MM.1S (cell line): Measurements from ENCODE around the gene WIF1.

ENCODE experiments used
- DNase-seq: peaks from one replicate; pipeline ENCODE4 v3.0.0-alpha.2; 2015
- H2AFZ ChIP-seq: fragments of 300-600 bp; sonication (generic); 2 replicates; pipeline ENCODE4 v1.6.0; 2016; ENCODE audit warnings: antibody characterized with exemption, low read length
- H3F3A ChIP-seq: fragments of 300-600 bp; sonication (generic); 2 replicates; pipeline ENCODE4 v1.6.1; 2016; ENCODE audit warnings: mild to moderate bottlenecking, antibody characterized with exemption, low read length, moderate library complexity, mixed read lengths; ENCODE audit not compliant: insufficient read depth
- H3K27ac ChIP-seq: fragments of 300-600 bp; sonication (generic); 2 replicates; pipeline ENCODE4 v1.5.1; 2016; ENCODE audit warnings: mild to moderate bottlenecking, low read length
- H3K27me3 ChIP-seq: fragments of 300-600 bp; sonication (generic); replicated peaks from 2 replicates; pipeline ENCODE4 v1.6.0; 2016; ENCODE audit warnings: low read length; ENCODE audit not compliant: insufficient read depth
- H3K36me3 ChIP-seq: fragments of 300-600 bp; sonication (generic); replicated peaks from 2 replicates; pipeline ENCODE4 v1.6.1; 2016; ENCODE audit warnings: mild to moderate bottlenecking, low read length, mixed read lengths; ENCODE audit not compliant: insufficient read depth
- H3K4me1 ChIP-seq: fragments of 300-600 bp; sonication (generic); 2 replicates; pipeline ENCODE4 v1.6.1; 2016; ENCODE audit warnings: low read length, mixed read lengths
- H3K4me2 ChIP-seq: fragments of 300-600 bp; sonication (generic); 2 replicates; pipeline ENCODE4 v1.6.0; 2016; ENCODE audit warnings: low read depth, low read length
- H3K4me3 ChIP-seq: fragments of 300-600 bp; sonication (generic); 2 replicates; pipeline ENCODE4 v1.5.1; 2016; ENCODE audit warnings: low read length, mixed read lengths
- H3K79me2 ChIP-seq: fragments of 300-600 bp; sonication (generic); 2 replicates; pipeline ENCODE4 v1.6.1; 2016; ENCODE audit warnings: mixed run types, low read length, mixed read lengths
- H3K9ac ChIP-seq: fragments of 300-600 bp; sonication (generic); 2 replicates; pipeline ENCODE4 v1.6.1; 2016; ENCODE audit warnings: low read length, mixed read lengths
- H3K9me2 ChIP-seq: fragments of 300-600 bp; sonication (generic); replicated peaks from 2 replicates; pipeline ENCODE4 v1.6.1; 2016; ENCODE audit warnings: mild to moderate bottlenecking, low read length, mixed read lengths; ENCODE audit not compliant: insufficient read depth
- H3K9me3 ChIP-seq: fragments of 300-600 bp; sonication (generic); replicated peaks from 2 replicates; pipeline ENCODE4 v1.6.1; 2016; ENCODE audit warnings: mild to moderate bottlenecking, low read length, mixed read lengths; ENCODE audit not compliant: insufficient read depth
- H4K20me1 ChIP-seq: fragments of 300-600 bp; sonication (generic); 2 replicates; pipeline ENCODE4 v1.6.1; 2016; ENCODE audit warnings: mild to moderate bottlenecking, low read length, moderate library complexity, mixed read lengths; ENCODE audit not compliant: insufficient read depth
- EZH2 ChIP-seq: fragments of 300-600 bp; sonication (generic); optimal IDR thresholded peaks from 2 replicates; pipeline ENCODE3; 2017; ENCODE audit warnings: low read depth, mild to moderate bottlenecking, antibody characterized with exemption, low read length, mixed read lengths
- EZH2phosphoT487 ChIP-seq: fragments of 300-600 bp; sonication (generic); IDR thresholded peaks from 2 replicates; pipeline ENCODE4 v1.6.1; 2018; ENCODE audit warnings: antibody characterized with exemption, low read length
- TF ChIP-seq, protein P1 (sequence below): fragments of 300-600 bp; sonication (generic); IDR thresholded peaks from 2 replicates; pipeline ENCODE4 v1.5.1; 2016; ENCODE audit warnings: antibody characterized with exemption, low read length, mixed read lengths

Gene WIF1

DNA sequence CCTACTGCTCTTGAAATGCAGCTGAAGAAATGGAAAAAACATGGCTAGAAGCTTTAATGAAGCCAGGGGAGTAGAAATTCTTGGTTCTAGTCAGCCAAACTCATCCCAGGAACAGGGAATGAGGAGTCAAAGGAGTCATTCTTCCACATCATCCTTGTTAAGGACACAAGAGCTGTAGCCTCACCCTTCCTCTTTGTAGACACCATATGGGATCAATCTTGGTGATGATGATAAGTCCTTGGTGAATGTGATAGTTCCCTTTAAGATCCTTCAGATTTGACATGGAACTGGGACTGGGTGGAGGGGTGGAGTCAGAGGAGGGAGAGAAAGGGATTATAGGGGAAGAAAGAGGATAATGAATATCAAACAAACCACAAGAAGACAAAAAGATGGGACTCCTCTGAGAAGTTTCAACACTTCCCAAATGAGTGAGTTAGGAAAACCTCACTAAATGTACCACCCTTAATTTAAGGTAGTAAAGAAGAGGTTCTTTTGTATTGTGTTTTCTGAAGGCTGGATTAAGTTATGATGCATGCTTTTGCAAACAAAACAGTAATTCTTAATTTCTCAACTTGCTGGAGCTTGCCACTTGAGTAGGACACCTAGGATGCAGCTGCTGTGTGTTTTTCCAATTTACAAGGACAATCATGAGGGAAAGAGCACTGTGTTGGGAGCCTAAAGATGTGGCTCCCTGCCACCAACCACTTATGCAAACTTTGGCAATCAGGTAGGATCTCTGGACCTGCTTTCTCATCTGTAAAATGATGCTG is 104.0 kb downstream of the WIF1 start:
- Histone ChIP-seq H4K20me1 (no peaks in the 10 kb centered on the region), H3K9me2 (no peaks in the 10 kb centered on the region), H3K27ac (no peak overlapping the region), H3K4me3 (no peak overlapping the region), H3K4me1 (no peaks in the 10 kb centered on the region), H3F3A (no peaks in the 10 kb centered on the region), H3K4me2 (no peak overlapping the region), H3K36me3 (no peaks in the 10 kb centered on the region), H3K9me3 (no peaks in the 10 kb centered on the region), H3K9ac (no peak overlapping the region), H3K27me3 (no peaks in the 10 kb centered on the region), H3K79me2 (no peaks in the 10 kb centered on the region), H2AFZ (no peak overlapping the region)
- no peak for TF ChIP-seq EZH2
- TF ChIP-seq EZH2phosphoT487, result no peak
- TF ChIP-seq, protein P1, sequence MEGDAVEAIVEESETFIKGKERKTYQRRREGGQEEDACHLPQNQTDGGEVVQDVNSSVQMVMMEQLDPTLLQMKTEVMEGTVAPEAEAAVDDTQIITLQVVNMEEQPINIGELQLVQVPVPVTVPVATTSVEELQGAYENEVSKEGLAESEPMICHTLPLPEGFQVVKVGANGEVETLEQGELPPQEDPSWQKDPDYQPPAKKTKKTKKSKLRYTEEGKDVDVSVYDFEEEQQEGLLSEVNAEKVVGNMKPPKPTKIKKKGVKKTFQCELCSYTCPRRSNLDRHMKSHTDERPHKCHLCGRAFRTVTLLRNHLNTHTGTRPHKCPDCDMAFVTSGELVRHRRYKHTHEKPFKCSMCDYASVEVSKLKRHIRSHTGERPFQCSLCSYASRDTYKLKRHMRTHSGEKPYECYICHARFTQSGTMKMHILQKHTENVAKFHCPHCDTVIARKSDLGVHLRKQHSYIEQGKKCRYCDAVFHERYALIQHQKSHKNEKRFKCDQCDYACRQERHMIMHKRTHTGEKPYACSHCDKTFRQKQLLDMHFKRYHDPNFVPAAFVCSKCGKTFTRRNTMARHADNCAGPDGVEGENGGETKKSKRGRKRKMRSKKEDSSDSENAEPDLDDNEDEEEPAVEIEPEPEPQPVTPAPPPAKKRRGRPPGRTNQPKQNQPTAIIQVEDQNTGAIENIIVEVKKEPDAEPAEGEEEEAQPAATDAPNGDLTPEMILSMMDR, result no peak
- no peak for DNase-seq

- no peaks in the 10 kb centered on the region for H3F3A ChIP-seq
- no peaks in the 10 kb centered on the region for H3K27me3 ChIP-seq
- H3K4me1 ChIP-seq, result no peaks in the 10 kb centered on the region
- no peak for DNase-seq
- H4K20me1 ChIP-seq, result no peaks in the 10 kb centered on the region
- TF ChIP-seq EZH2, result no peak
- no peak overlapping the region for H3K9ac ChIP-seq
- no peak overlapping the region for H3K27ac ChIP-seq
- no peaks in the 10 kb centered on the region for H3K9me3 ChIP-seq
- no peak overlapping the region for H3K4me2 ChIP-seq
- no peak overlapping the region for H3K4me3 ChIP-seq
- no peaks in the 10 kb centered on the region for H3K36me3 ChIP-seq
- H2AFZ ChIP-seq, result no peak overlapping the region
- H3K9me2 ChIP-seq, result no peaks in the 10 kb centered on the region
- H3K79me2 ChIP-seq, result no peaks in the 10 kb centered on the region
Measured at GRCh38 chr12:65015850-65016249, 105.3 kb downstream of the WIF1 start.

GRCh38 chr12:65014504-65015271 is 106.4 kb downstream of the WIF1 start:
- no peaks in the 10 kb centered on the region for H3K9me2 ChIP-seq
- H3K4me3 ChIP-seq, result no peak overlapping the region
- no peak for DNase-seq
- no peaks in the 10 kb centered on the region for H3K79me2 ChIP-seq
- H3K4me1 ChIP-seq, result no peaks in the 10 kb centered on the region
- H3K27me3 ChIP-seq, result no peaks in the 10 kb centered on the region
- H3K36me3 ChIP-seq, result no peaks in the 10 kb centered on the region
- H3K9ac ChIP-seq, result no peak overlapping the region
- H2AFZ ChIP-seq, result no peak overlapping the region
- H3F3A ChIP-seq, result no peaks in the 10 kb centered on the region
- no peak overlapping the region for H3K27ac ChIP-seq
- H4K20me1 ChIP-seq, result no peaks in the 10 kb centered on the region
- TF ChIP-seq EZH2, result no peak
- no peak for TF ChIP-seq EZH2phosphoT487
- TF ChIP-seq, protein P1, result no peak
- H3K4me2 ChIP-seq, result no peak overlapping the region
- no peaks in the 10 kb centered on the region for H3K9me3 ChIP-seq

DNA sequence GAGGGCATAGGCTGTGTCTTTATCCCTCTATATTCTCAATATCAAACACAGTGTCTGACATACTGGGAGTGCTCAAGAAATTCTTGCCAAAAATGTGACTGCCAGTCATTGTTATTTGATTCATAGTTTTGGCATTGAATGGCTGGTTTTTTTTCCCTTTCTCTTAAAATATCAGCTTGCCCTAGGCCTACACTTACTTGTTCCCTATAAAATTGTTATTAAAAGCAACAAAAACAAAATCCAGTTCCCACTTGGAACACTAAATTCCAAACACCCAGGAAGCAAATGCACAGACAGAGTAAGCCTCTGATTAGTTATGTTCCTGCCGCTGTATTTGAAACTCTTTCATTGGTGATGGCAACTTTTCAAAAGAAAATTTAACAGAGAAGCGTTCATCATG is 110.7 kb downstream of the WIF1 start:
- TF ChIP-seq, protein P1, result no peak
- TF ChIP-seq EZH2 (no peak), EZH2phosphoT487 (no peak)
- Histone ChIP-seq H3K27me3 (no peaks in the 10 kb centered on the region), H4K20me1 (no peaks in the 10 kb centered on the region)

More for the DNA sequence above, 110.7 kb downstream of the WIF1 start:
- Histone ChIP-seq H3K27ac (no peak overlapping the region), H3K9me3 (no peaks in the 10 kb centered on the region), H3K4me1 (no peaks in the 10 kb centered on the region), H3K9me2 (no peaks in the 10 kb centered on the region), H3K79me2 (no peaks in the 10 kb centered on the region), H3K4me3 (no peak overlapping the region), H3K9ac (no peak overlapping the region), H3K4me2 (no peak overlapping the region), H2AFZ (no peak overlapping the region), H3F3A (no peaks in the 10 kb centered on the region), H3K36me3 (no peaks in the 10 kb centered on the region)
- DNase-seq, result no peak
